Naive thymus-derived CD4-positive, alpha-beta T cell (primary cell): ENCODE measurements around the gene MTHFD2. TPM values are rescaled to one million over a fixed set of nuclear protein-coding genes. Genes with fewer than 3 reads are reported as not detected.
"Not testable (repeated sequence)": the region's sequence is repeated elsewhere in the genome, so short reads cannot be mapped to it uniquely, and the experiment has no call there.

ENCODE experiments used
- ATAC-seq: fragments of 150-1000 bp; cut with Tn5 transposase; 2 replicates; pipeline ENCODE4 v1.10.0; 2021; ENCODE audit warnings: mild to moderate bottlenecking, moderate library complexity
- CTCF ChIA-PET: fragments of 350-600 bp; sonication (Branson Sonifier 250); formaldehyde crosslinking; loops from one replicate; lab custom pipeline; 2021; ENCODE audit warnings: antibody characterized with exemption; lab: Charles Lee
- POLR2A ChIA-PET: fragments of 350-600 bp; sonication (Branson Sonifier 250); formaldehyde crosslinking; loops from one replicate; lab custom pipeline; 2021; ENCODE audit warnings: antibody characterized with exemption, inconsistent platforms; lab: Charles Lee
- DNase-seq, 9 donors: peaks; one replicate each; pipeline versions ENCODE4 v3.0.0 to v3.0.0-alpha.2; 2020 to 2022; ENCODE audit warnings: mixed read lengths in 1 of 9
- H3K27ac ChIP-seq: one replicate; pipeline ENCODE4 v1.7.0; 2013; ENCODE audit warnings: mild to moderate bottlenecking, low read depth, low read length, moderate library complexity
- H3K27me3 ChIP-seq, 2 donors: one replicate each; pipeline ENCODE4 v1.7.0; 2013; ENCODE audit warnings: low read length in 2 of 2, mild to moderate bottlenecking in 2 of 2, moderate library complexity in 2 of 2; ENCODE audit not compliant: control insufficient read depth in 2 of 2, insufficient read depth in 2 of 2
- H3K36me3 ChIP-seq, 3 experiments: 1 replicate in 2 of 3; 2 replicates in 1 of 3; pipeline ENCODE4 v1.7.0; 2013; ENCODE audit warnings: low read length in 3 of 3, mild to moderate bottlenecking in 3 of 3, moderate library complexity in 1 of 3; ENCODE audit not compliant: insufficient read depth in 3 of 3, control insufficient read depth in 2 of 3
- H3K4me1 ChIP-seq, 2 donors: one replicate each; pipeline ENCODE4 v1.7.0; 2013; ENCODE audit warnings: low read length in 2 of 2, mild to moderate bottlenecking in 2 of 2, moderate library complexity in 1 of 2; ENCODE audit not compliant: control insufficient read depth in 2 of 2, insufficient read depth in 2 of 2
- H3K4me3 ChIP-seq: 2 replicates; pipeline ENCODE4 v1.7.0; 2013; ENCODE audit warnings: mild to moderate bottlenecking, low read length
- H3K9me3 ChIP-seq, 3 experiments: 1 replicate in 2 of 3; 2 replicates in 1 of 3; pipeline ENCODE4 v1.7.0; 2013; ENCODE audit warnings: low read length in 3 of 3; ENCODE audit not compliant: control insufficient read depth in 2 of 3
- H3K27ac Mint-ChIP-seq, 9 donors: one replicate each; pipeline ENCODE4 v1.8.0; 2020 to 2022; ENCODE audit warnings: mixed read lengths in 9 of 9, mild to moderate bottlenecking in 8 of 9, moderate library complexity in 5 of 9, inconsistent platforms in 2 of 9
- H3K27me3 Mint-ChIP-seq, 5 donors: one replicate each; pipeline ENCODE4 v1.8.0; 2021 to 2022; ENCODE audit warnings: mixed read lengths in 5 of 5, mild to moderate bottlenecking in 1 of 5
- H3K36me3 Mint-ChIP-seq, 5 donors: one replicate each; pipeline ENCODE4 v1.8.0; 2020 to 2022; ENCODE audit warnings: mixed read lengths in 5 of 5, mild to moderate bottlenecking in 3 of 5, inconsistent platforms in 1 of 5
- H3K4me1 Mint-ChIP-seq, 7 donors: one replicate each; pipeline ENCODE4 v1.8.0; 2020 to 2022; ENCODE audit warnings: mixed read lengths in 7 of 7, mild to moderate bottlenecking in 3 of 7, inconsistent platforms in 1 of 7
- H3K4me3 Mint-ChIP-seq, 10 donors: one replicate each; pipeline ENCODE4 v1.8.0; 2020 to 2022; ENCODE audit warnings: mild to moderate bottlenecking in 10 of 10, mixed read lengths in 10 of 10, moderate library complexity in 6 of 10, inconsistent platforms in 2 of 10
- H3K9me3 Mint-ChIP-seq, 11 donors: one replicate each; pipeline ENCODE4 v1.8.0; 2020 to 2022; ENCODE audit warnings: mixed read lengths in 11 of 11, mild to moderate bottlenecking in 4 of 11, inconsistent platforms in 1 of 11, moderate library complexity in 1 of 11
- intact Hi-C, 2 donors: fragments of 100-400 bp; cut with micrococcal nuclease; formaldehyde crosslinking; loops; one replicate each; pipeline ENCODE4 v1.15.1; 2023
- polyA plus RNA-seq, 2 donors: library from polyadenylated mRNA; unstranded; fragments of 300-500 nt; fragmentation: Illumina TruSeq; gene quantifications; one replicate each; pipeline ENCODE4 v1.2.3, GENCODE V29; 2021
- total RNA-seq, 6 experiments: library from RNA in 5 of 6; stranded (reverse) in 5 of 6; gene quantifications; 1 replicate in 5 of 6; 2 replicates in 1 of 6; pipeline ENCODE4 v1.2.3 and lab custom pipeline; 2021 to 2026

MTHFD2 gene
- total and polyA plus RNA-seq, 7 experiments from 2014 or later, result 6.8 to 186 (median 17.1) TPM

- H3K4me1 Mint-ChIP-seq, result peaks cover 31 to 46% (median 36%) of the 10 kb centered on the region in 7 donors
- CTCF ChIA-PET, result interaction anchor here (0.6 to 3.1 kb wide), 18 partner anchors 11 to 410 kb away, joined by 3 to 24 read pairs (median 3); partner anchors contain the start of gene MTHFD2
- Histone ChIP-seq H3K4me1 (peaks cover 25 to 34% of the 10 kb centered on the region in 2 donors), H3K36me3 (peaks cover 0 to 4% (median 0%) of the 10 kb centered on the region in 3 experiments), H3K27ac (peak overlapping the region; percentile 97), H3K27me3 (no peaks in the 10 kb centered on the region), H3K9me3 (no peaks in the 10 kb centered on the region), H3K4me3 (peak overlapping the region; percentile 89)
- H3K36me3 Mint-ChIP-seq, result peaks cover 0 to 13% (median 7%) of the 10 kb centered on the region in 5 donors
- intact Hi-C loops, result loop anchor here (1.0 to 10.0 kb wide), 5 partner anchors 27 to 1107 kb away; partner anchors contain the start of genes CCT7 (in 1 of the 2), DGUOK (in 1 of the 2), PRADC1 (in 1 of the 2) and SFXN5 (in 1 of the 2)
- peak overlapping the region; percentile 86 to 95 (median 91) for H3K4me3 Mint-ChIP-seq
- peak; percentile 47 for ATAC-seq
- no peaks in the 10 kb centered on the region for H3K27me3 Mint-ChIP-seq
- peak overlapping the region; percentile 82 to 95 (median 90) for H3K27ac Mint-ChIP-seq
- no peaks in the 10 kb centered on the region for H3K9me3 Mint-ChIP-seq
- DNase-seq, result peak in 1 of 9 donors; percentile 23
- POLR2A ChIA-PET, result interaction anchor here (0.6 to 3.8 kb wide), 20 partner anchors 11 to 442 kb away, joined by 3 to 60 read pairs (median 4); partner anchors contain the start of genes BOLA3, DGUOK, MTHFD2 and STAMBP
Observed at GRCh38 chr2:74179063-74179865, 19.2 kb upstream of the MTHFD2 start.

GRCh38 chr2:74181739-74182138 is 16.7 kb upstream of the MTHFD2 start:
- intact Hi-C loops, result no loop called here
- ATAC-seq (peak; percentile 11), DNase-seq (no peak)
- Mint-ChIP-seq H3K4me3 (peak overlapping the region in 2 of 10 donors; percentile 29 to 52), H3K36me3 (peaks cover 0 to 10% (median 3%) of the 10 kb centered on the region in 5 donors), H3K4me1 (peaks cover 6 to 39% (median 15%) of the 10 kb centered on the region in 7 donors), H3K27ac (peak overlapping the region in 1 of 9 donors; percentile 75), H3K9me3 (peaks cover 0 to 3% (median 0%) of the 10 kb centered on the region in 11 donors), H3K27me3 (no peaks in the 10 kb centered on the region)
- ChIA-PET CTCF (interaction anchor here (1.4 kb wide), 1 partner anchor 10 kb away, joined by 4 read pairs; no protein-coding TSS in a partner anchor), POLR2A (no interaction called here)
- Histone ChIP-seq H3K4me3 (no peak overlapping the region), H3K36me3 (peaks cover 0 to 4% (median 0%) of the 10 kb centered on the region in 3 experiments), H3K27me3 (no peaks in the 10 kb centered on the region), H3K27ac (no peak overlapping the region), H3K4me1 (peaks cover 6 to 11% of the 10 kb centered on the region in 2 donors), H3K9me3 (no peaks in the 10 kb centered on the region)

GRCh38 chr2:74183878-74184277 is 14.5 kb upstream of the MTHFD2 start:
- H3K4me3 ChIP-seq, result no peak overlapping the region
- intact Hi-C loops, result no loop called here
- H3K36me3 ChIP-seq, result no peaks in the 10 kb centered on the region
- ATAC-seq (no peak), DNase-seq (no peak)
- Mint-ChIP-seq H3K27me3 (no peaks in the 10 kb centered on the region), H3K4me1 (peaks cover 0 to 37% (median 8%) of the 10 kb centered on the region in 7 donors), H3K27ac (peak overlapping the region in 1 of 9 donors; percentile 25), H3K9me3 (peaks cover 0 to 3% (median 0%) of the 10 kb centered on the region in 11 donors), H3K36me3 (peaks cover 0 to 6% (median 0%) of the 10 kb centered on the region in 5 donors), H3K4me3 (no peak overlapping the region)
- peaks cover 0 to 5% of the 10 kb centered on the region in 2 donors for H3K4me1 ChIP-seq
- ChIA-PET POLR2A (interaction anchor here (0.9 kb wide), 1 partner anchor 17 kb away, joined by 4 read pairs; no protein-coding TSS in a partner anchor), CTCF (interaction anchor here (0.8 to 1.1 kb wide), 2 partner anchors 15 to 66 kb away, joined by 3 read pairs; partner anchors contain the start of gene MTHFD2)
- no peak overlapping the region for H3K27ac ChIP-seq
- no peaks in the 10 kb centered on the region for H3K27me3 ChIP-seq
- no peaks in the 10 kb centered on the region for H3K9me3 ChIP-seq

GRCh38 chr2:74186038-74186437 is 12.4 kb upstream of the MTHFD2 start:
- H3K27ac ChIP-seq, result no peak overlapping the region
- no peaks in the 10 kb centered on the region for H3K9me3 ChIP-seq
- H3K4me1 ChIP-seq, result no peaks in the 10 kb centered on the region
- ChIA-PET POLR2A (no interaction called here), CTCF (no interaction called here)
- ATAC-seq, result peak; percentile 94
- H3K27me3 ChIP-seq, result no peaks in the 10 kb centered on the region
- Mint-ChIP-seq H3K27me3 (no peaks in the 10 kb centered on the region), H3K9me3 (peaks cover 0 to 3% (median 0%) of the 10 kb centered on the region in 11 donors), H3K4me3 (peak overlapping the region in 2 of 10 donors; percentile 21 to 81), H3K4me1 (peaks cover 0 to 40% (median 3%) of the 10 kb centered on the region in 7 donors), H3K36me3 (peaks cover 0 to 8% (median 0%) of the 10 kb centered on the region in 5 donors), H3K27ac (peak overlapping the region in 2 of 9 donors; percentile 10 to 96)
- no peaks in the 10 kb centered on the region for H3K36me3 ChIP-seq
- peak in 4 of 9 donors; percentile 24 to 58 (median 41) for DNase-seq
- H3K4me3 ChIP-seq, result no peak overlapping the region
- intact Hi-C loops, result loop anchor here in 1 of 2 donors (1.0 kb wide), 1 partner anchor 12 kb away; the partner anchor contains the start of gene MTHFD2

- H3K9me3 Mint-ChIP-seq, H3K27me3 Mint-ChIP-seq, H3K36me3 Mint-ChIP-seq, CTCF ChIA-PET, H3K27ac ChIP-seq, H3K4me3 ChIP-seq, ATAC-seq, H3K4me1 ChIP-seq, H3K9me3 ChIP-seq, H3K36me3 ChIP-seq, DNase-seq, POLR2A ChIA-PET, H3K27me3 ChIP-seq: not testable (repeated sequence)
- H3K27ac Mint-ChIP-seq, result peak overlapping the region in 1 of 9 donors; percentile 96
- intact Hi-C loops, result loop anchor here in 1 of 2 donors (1.0 kb wide), 1 partner anchor 12 kb away; the partner anchor contains the start of gene MTHFD2
- peak overlapping the region in 1 of 10 donors; percentile 20 for H3K4me3 Mint-ChIP-seq
- peaks cover 0 to 37% (median 3%) of the 10 kb centered on the region in 7 donors for H3K4me1 Mint-ChIP-seq
Observed at GRCh38 chr2:74186706-74187105, 11.7 kb upstream of the MTHFD2 start.

GRCh38 chr2:74188018-74188601 is 10.3 kb upstream of the MTHFD2 start:
- Histone ChIP-seq H3K27me3 (no peaks in the 10 kb centered on the region), H3K36me3 (no peaks in the 10 kb centered on the region), H3K27ac (no peak overlapping the region), H3K9me3 (no peaks in the 10 kb centered on the region), H3K4me1 (no peaks in the 10 kb centered on the region), H3K4me3 (no peak overlapping the region)
- ChIA-PET CTCF (no interaction called here), POLR2A (no interaction called here)
- DNase-seq (no peak), ATAC-seq (no peak)
- peaks cover 0 to 3% (median 0%) of the 10 kb centered on the region in 11 donors for H3K9me3 Mint-ChIP-seq
- peaks cover 0 to 8% (median 0%) of the 10 kb centered on the region in 5 donors for H3K36me3 Mint-ChIP-seq
- intact Hi-C loops, result no loop called here
- no peaks in the 10 kb centered on the region for H3K27me3 Mint-ChIP-seq
- H3K4me1 Mint-ChIP-seq, result peaks cover 0 to 38% (median 3%) of the 10 kb centered on the region in 7 donors
- no peak overlapping the region for H3K4me3 Mint-ChIP-seq
- H3K27ac Mint-ChIP-seq, result peak overlapping the region in 1 of 9 donors; percentile 30
